Spleen (tissue), 11 donors: ENCODE measurements around the gene C12orf56. TPM values are rescaled to one million over a fixed set of nuclear protein-coding genes. Genes with fewer than 3 reads are reported as not detected.
"Not testable (repeated sequence)": the region's sequence is repeated elsewhere in the genome, so short reads cannot be mapped to it uniquely, and the experiment has no call there.

ENCODE experiments used
- DNase-seq: peaks from one replicate; pipeline ENCODE4 v3.0.0-alpha.2; 2020
- H3K27ac ChIP-seq, 8 donors: fragments of 200-600 bp; sonication (generic) in 7 of 8; 1 replicate in 4 of 8; 2 replicates in 4 of 8; pipeline versions ENCODE4 v1.5.0 to v1.8.0; 2016 to 2021; ENCODE audit warnings: inconsistent platforms in 4 of 8, mild to moderate bottlenecking in 4 of 8, moderate library complexity in 1 of 8
- H3K27me3 ChIP-seq, 7 donors: fragments of 200-600 bp; sonication (generic) in 6 of 7; replicated peaks in 1 of 7; 1 replicate in 4 of 7; 2 replicates in 3 of 7; pipeline versions ENCODE4 v1.5.0 to v1.8.0; 2016 to 2021; ENCODE audit warnings: inconsistent platforms in 3 of 7, mild to moderate bottlenecking in 1 of 7
- H3K36me3 ChIP-seq, 6 donors: fragments of 200-600 bp; sonication (generic) in 5 of 6; 1 replicate in 4 of 6; 2 replicates in 2 of 6; pipeline versions ENCODE4 v1.5.0 to v1.8.0; 2016 to 2021; ENCODE audit warnings: inconsistent platforms in 2 of 6
- H3K4me1 ChIP-seq, 6 donors: fragments of 200-600 bp; sonication (generic) in 5 of 6; 1 replicate in 3 of 6; 2 replicates in 3 of 6; pipeline versions ENCODE4 v1.5.0 to v1.8.0; 2016 to 2021; ENCODE audit warnings: inconsistent platforms in 3 of 6
- H3K4me3 ChIP-seq, 8 donors: fragments of 200-600 bp; sonication (generic) in 7 of 8; 1 replicate in 4 of 8; 2 replicates in 4 of 8; pipeline versions ENCODE4 v1.5.0 to v1.8.0; 2016 to 2021; ENCODE audit warnings: inconsistent platforms in 4 of 8, mild to moderate bottlenecking in 4 of 8, moderate library complexity in 2 of 8
- H3K9me3 ChIP-seq, 8 donors: fragments of 200-600 bp; sonication (generic) in 7 of 8; 1 replicate in 4 of 8; 2 replicates in 4 of 8; pipeline versions ENCODE4 v1.5.0 to v1.8.0; 2016 to 2021; ENCODE audit warnings: inconsistent platforms in 4 of 8
- POLR2A ChIP-seq, 3 donors: fragments of 450-650 bp; IDR thresholded peaks; one replicate each; pipeline ENCODE4 v1.5.1; 2017; ENCODE audit warnings: antibody characterized with exemption in 3 of 3, mild to moderate bottlenecking in 1 of 3
- POLR2AphosphoS5 ChIP-seq, 3 donors: sonication (generic); formaldehyde crosslinking; IDR thresholded peaks; one replicate each; pipeline ENCODE4 v1.5.1; 2017; ENCODE audit warnings: antibody characterized with exemption in 3 of 3
- WGBS, 5 donors: extraction: QIAGEN DNeasy Blood & Tissue Kit in 3 of 5; methylation state at CpG; one replicate each; pipeline versions ENCODE4 v1.1.5 to v1.1.7; 2013 to 2018; 5-methylcytosine and 5-hydroxymethylcytosine counted together
- intact Hi-C: fragments of 100-400 bp; cut with DNase I; formaldehyde crosslinking; loops from one replicate; pipeline ENCODE4 v1.15.0; 2023; ENCODE audit warnings: low total_unique reads
- polyA plus RNA-seq, 3 donors: library from polyadenylated mRNA; stranded (reverse); fragments of 200-250 nt; gene quantifications; one replicate each; pipeline ENCODE4 v1.2.1, GENCODE V29; 2013
- total RNA-seq, 7 donors: library from RNA; depleted of rRNA in 3 of 7; stranded (reverse); fragments of >200 nt in 3 of 7; fragmentation: NEBNext Ultra II Directional in 4 of 7; extraction: Animal tissue kit (Norgen Biotek cat#: 25700) in 4 of 7; gene quantifications; one replicate each; pipeline versions ENCODE4 v1.1.0 to v1.2.1, GENCODE V29; 2016 to 2021
- TF ChIP-seq, protein P1 (sequence below), 11 experiments: fragments of 200-600 bp in 7 of 11; fragments of 450-650 bp in 4 of 11; sonication (generic) in 4 of 11; IDR thresholded peaks in 8 of 11; conservative IDR thresholded peaks in 3 of 11; 1 replicate in 7 of 11; 2 replicates in 4 of 11; pipeline versions ENCODE4 v1.4.0 to v1.8.0; 2016 to 2021; ENCODE audit warnings: antibody characterized with exemption in 11 of 11, inconsistent platforms in 4 of 11, mild to moderate bottlenecking in 1 of 11
- donor health status: healthy with polysubstance abuse.
- donor health status: DM: no; HTN: no; CAD: no; lungs with moderate emphysema.
- donor health status: DM: no; HTN: no; CAD: no.
- donor health status: Bipolar disorder and iron deficiency.
- donor health status: healthy.
- donor health status: DM: no; HTN: no; CAD: no.
- donor health status: DM: yes; HTN: yes; CAD: no.

Gene C12orf56
- total and polyA plus RNA-seq, 10 donors: 0.03 to 0.26 (median 0.16) TPM; not detected in 6

DNA sequence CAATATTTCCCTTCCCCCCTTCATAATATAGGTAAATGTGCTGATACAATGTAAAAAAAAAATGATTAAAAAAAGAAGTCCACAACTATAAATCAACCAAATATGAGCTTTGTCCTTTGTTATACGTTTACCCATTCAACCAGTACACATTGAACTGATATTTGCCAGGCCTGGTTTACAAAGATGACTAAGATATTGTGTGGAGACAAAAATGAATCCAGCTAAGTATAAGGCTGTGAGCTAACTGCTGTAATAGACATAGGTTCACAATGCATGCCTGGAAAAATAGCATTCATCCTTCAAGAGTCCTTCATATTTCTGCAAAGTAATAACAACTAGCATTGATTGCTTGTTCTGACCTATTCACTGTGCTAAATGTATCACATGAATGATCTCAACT, 6.9 kb downstream of the C12orf56 start:
- Histone ChIP-seq H3K4me1 (no peaks in the 10 kb centered on the region), H3K36me3 (no peaks in the 10 kb centered on the region), H3K9me3 (peaks cover 0 to 24% (median 13%) of the 10 kb centered on the region in 8 donors), H3K27me3 (no peaks in the 10 kb centered on the region), H3K4me3 (no peak overlapping the region), H3K27ac (no peak overlapping the region)
- intact Hi-C loops: no loop called here
- TF ChIP-seq POLR2A (IDR thresholded peaks at IDR 0.05): no peak
- 80 to 91% (median 83%) methylated on average over 1 of the region's 1 CpG for WGBS, 5 donors
- DNase-seq: no peak

DNA sequence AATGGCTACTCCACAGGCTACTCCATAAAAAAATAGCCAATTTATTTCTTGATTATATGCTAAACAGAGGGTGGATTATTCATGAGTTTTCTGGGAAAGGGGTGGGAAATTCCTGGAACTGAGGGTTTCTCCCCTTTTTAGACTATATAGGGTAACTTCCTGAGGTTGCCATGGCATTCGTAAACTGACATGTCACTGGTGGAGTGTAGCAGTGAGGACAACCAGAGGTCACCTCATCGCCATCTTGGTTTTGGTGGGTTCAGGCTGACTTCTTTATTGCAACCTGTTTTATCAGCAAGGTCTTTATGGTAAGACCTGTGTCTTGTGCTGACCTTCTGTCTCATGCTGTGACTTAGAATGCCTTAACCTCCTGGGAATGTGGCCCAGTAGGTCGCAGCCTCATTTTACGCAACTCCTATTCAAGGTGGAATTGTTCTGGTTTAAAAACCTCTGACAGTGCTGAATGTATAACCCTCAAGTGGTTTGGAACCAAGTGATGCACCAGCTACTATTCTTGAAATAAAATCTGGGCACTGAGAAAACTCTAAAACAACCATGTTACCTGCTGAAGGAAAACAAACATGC, 27.7 kb downstream of the C12orf56 start:
- no peaks in the 10 kb centered on the region for H3K36me3 ChIP-seq
- 85 to 94% (median 92%) methylated on average over 4 of the region's 4 CpGs for WGBS, 5 donors
- no peak overlapping the region for H3K27ac ChIP-seq
- intact Hi-C loops: no loop called here
- no peak for DNase-seq
- H3K9me3 ChIP-seq: no peaks in the 10 kb centered on the region
- TF ChIP-seq POLR2A (IDR thresholded peaks at IDR 0.05) (no peak), POLR2AphosphoS5 (IDR thresholded peaks at IDR 0.05) (no peak)
- TF ChIP-seq, protein P1, sequence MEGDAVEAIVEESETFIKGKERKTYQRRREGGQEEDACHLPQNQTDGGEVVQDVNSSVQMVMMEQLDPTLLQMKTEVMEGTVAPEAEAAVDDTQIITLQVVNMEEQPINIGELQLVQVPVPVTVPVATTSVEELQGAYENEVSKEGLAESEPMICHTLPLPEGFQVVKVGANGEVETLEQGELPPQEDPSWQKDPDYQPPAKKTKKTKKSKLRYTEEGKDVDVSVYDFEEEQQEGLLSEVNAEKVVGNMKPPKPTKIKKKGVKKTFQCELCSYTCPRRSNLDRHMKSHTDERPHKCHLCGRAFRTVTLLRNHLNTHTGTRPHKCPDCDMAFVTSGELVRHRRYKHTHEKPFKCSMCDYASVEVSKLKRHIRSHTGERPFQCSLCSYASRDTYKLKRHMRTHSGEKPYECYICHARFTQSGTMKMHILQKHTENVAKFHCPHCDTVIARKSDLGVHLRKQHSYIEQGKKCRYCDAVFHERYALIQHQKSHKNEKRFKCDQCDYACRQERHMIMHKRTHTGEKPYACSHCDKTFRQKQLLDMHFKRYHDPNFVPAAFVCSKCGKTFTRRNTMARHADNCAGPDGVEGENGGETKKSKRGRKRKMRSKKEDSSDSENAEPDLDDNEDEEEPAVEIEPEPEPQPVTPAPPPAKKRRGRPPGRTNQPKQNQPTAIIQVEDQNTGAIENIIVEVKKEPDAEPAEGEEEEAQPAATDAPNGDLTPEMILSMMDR (IDR thresholded peaks at IDR 0.05 in 8 of 11, conservative IDR thresholded peaks at IDR 0.05 in 3 of 11): no peak
- no peaks in the 10 kb centered on the region for H3K27me3 ChIP-seq
- H3K4me3 ChIP-seq: no peak overlapping the region
- no peaks in the 10 kb centered on the region for H3K4me1 ChIP-seq

DNA sequence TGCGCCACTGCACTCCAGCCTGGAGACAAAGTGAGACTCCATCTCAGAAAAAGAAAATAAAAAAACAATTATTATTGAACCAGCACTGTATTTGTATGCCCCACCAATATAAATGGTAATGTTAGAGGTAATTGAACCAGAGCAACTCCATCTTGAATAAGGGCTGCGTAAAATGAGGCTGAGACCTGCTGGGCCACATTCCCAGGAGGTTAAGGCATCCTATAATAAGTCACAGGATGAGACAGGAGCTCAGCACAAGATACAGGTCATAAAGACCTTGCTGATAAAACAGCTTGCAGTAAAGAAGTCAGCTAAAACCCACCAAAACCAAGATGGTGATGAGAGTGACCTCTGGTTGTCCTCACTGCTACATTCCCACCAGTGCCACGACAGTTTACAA, 29.4 kb downstream of the C12orf56 start:
- peaks cover 0 to 12% (median 6%) of the 10 kb centered on the region in 8 donors for H3K9me3 ChIP-seq
- H3K4me3 ChIP-seq, DNase-seq, H3K4me1 ChIP-seq, H3K27me3 ChIP-seq, H3K36me3 ChIP-seq, H3K27ac ChIP-seq, intact Hi-C loops: not testable (repeated sequence)
- 88 to 95% (median 89%) methylated on average over 3 of the region's 3 CpGs for WGBS, 5 donors

DNA sequence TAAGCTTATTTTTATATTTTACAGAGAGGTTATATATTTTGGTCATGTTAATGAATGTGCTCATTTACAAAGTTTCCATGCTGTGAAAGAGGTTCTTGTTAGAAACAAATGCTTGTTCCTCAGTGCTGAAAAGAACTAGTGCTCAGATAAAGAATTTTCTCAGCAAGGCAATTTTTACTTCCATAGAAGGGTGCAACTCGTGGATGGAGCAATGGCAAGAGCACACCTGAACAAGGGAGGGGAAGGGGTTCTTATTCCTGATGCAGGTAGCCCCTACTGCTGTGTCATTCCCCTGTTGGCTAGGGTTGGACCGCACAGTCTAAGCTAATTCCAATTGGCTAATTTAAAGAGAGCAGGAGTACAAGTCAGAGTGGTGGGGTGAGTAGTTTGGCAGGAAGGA, 34.3 kb downstream of the C12orf56 start:
- 75 to 90% (median 85%) methylated on average over 2 of the region's 2 CpGs for WGBS, 5 donors
- H3K27ac ChIP-seq, DNase-seq, intact Hi-C loops, H3K4me1 ChIP-seq, H3K36me3 ChIP-seq, H3K27me3 ChIP-seq, H3K4me3 ChIP-seq: not testable (repeated sequence)
- H3K9me3 ChIP-seq: peaks cover 0 to 27% (median 18%) of the 10 kb centered on the region in 8 donors

DNA sequence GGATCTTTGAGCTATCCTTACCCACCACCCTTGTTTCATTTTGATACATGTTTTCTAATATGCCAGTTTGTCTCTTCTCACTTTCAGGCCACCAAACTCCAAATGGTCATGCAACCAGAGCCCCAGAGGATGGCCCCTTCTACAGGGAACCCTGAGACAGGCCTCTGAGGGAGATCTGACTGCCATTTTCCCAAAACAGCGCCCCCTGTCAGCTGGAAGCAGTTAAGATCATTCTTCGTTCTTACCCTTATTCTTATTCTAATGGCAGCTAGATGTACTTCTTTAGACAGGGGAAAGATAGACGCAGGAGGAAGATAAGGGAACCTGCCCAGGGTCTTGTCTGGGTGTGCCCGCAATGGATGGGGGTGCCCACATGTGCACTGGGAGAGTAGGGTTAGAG, 38.4 kb downstream of the C12orf56 start:
- Histone ChIP-seq H3K36me3 (no peaks in the 10 kb centered on the region), H3K27me3 (no peaks in the 10 kb centered on the region), H3K27ac (no peak overlapping the region), H3K4me1 (no peaks in the 10 kb centered on the region), H3K9me3 (peaks cover 0 to 46% (median 27%) of the 10 kb centered on the region in 8 donors), H3K4me3 (no peak overlapping the region)
- intact Hi-C loops: no loop called here
- DNase-seq: no peak
- TF ChIP-seq POLR2AphosphoS5 (IDR thresholded peaks at IDR 0.05): no peak
- TF ChIP-seq, protein P1 (IDR thresholded peaks at IDR 0.05 in 8 of 11, conservative IDR thresholded peaks at IDR 0.05 in 3 of 11): no peak
- TF ChIP-seq POLR2A (IDR thresholded peaks at IDR 0.05): no peak
- WGBS, 5 donors: 75 to 81% (median 78%) methylated on average over 4 of the region's 4 CpGs

DNA sequence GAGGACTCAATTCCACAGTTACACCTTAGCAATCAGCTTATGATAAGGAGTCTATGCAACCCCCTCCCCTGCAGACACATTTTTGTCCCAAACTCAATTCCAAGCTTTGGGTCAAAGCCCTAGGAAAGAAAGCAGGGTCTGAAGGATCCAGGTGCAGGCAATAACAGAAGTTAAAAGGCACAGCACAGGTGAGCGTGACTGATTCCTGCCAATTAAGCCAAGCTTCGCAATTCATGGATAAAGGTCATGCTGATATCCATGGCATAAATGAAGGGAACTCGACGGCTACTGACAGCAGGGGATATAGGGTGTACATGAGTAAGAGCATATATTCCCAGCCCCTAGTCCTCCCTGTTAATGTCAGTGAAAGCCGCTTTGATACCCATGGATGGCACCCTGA, 39.3 kb downstream of the C12orf56 start:
- no peak overlapping the region for H3K27ac ChIP-seq
- H3K9me3 ChIP-seq: peaks cover 0 to 42% (median 23%) of the 10 kb centered on the region in 8 donors
- TF ChIP-seq POLR2A (IDR thresholded peaks at IDR 0.05): no peak
- TF ChIP-seq POLR2AphosphoS5 (IDR thresholded peaks at IDR 0.05): no peak
- TF ChIP-seq, protein P1 (IDR thresholded peaks at IDR 0.05 in 8 of 11, conservative IDR thresholded peaks at IDR 0.05 in 3 of 11): no peak
- no peaks in the 10 kb centered on the region for H3K4me1 ChIP-seq
- H3K36me3 ChIP-seq: no peaks in the 10 kb centered on the region
- 93 to 95% (median 94%) methylated on average over 5 of the region's 5 CpGs for WGBS, 5 donors
- no peak overlapping the region for H3K4me3 ChIP-seq
- no peaks in the 10 kb centered on the region for H3K27me3 ChIP-seq
- intact Hi-C loops: no loop called here
- no peak for DNase-seq
